ENCODE results near the gene KAZALD1. TPM values are rescaled to one million over a fixed set of nuclear protein-coding genes. Genes with fewer than 3 reads are reported as not detected.

Gene KAZALD1
- total and polyA plus RNA-seq, 10 of the 15 experiments (the other 5 are each of a cell fraction or from before 2014, with no cell fraction given) = 0.10 to 4.3 (median 1.9) TPM

- ChIA-PET CTCF (interaction anchor here (0.6 to 24.4 kb wide), 3 partner anchors 5 to 146 kb away, joined by 3 to 885 read pairs (median 885); partner anchors contain the start of gene KAZALD1), RAD21 (ENCODE audit: unreplicated experiment) (no interaction called here), POLR2A (no interaction called here), SMC1A (ENCODE audit: uncharacterized antibody, unreplicated experiment) (interaction anchor here (1.5 to 4.0 kb wide), 2 partner anchors 12 to 13 kb away, joined by 5 to 45 read pairs; no protein-coding TSS in a partner anchor)
- Histone ChIP-seq H3K4me1 (ENCODE audit: control insufficient read depth, insufficient read depth, low read length) (peaks cover 8% of the 10 kb centered on the region), H2AFZ (ENCODE audit: control insufficient read depth, low read depth, low read length) (no peak overlapping the region), H3K4me2 (ENCODE audit: control insufficient read depth, insufficient read depth) (no peak overlapping the region), H3K36me3 (ENCODE audit: control insufficient read depth in 2 of 2, insufficient read depth in 2 of 2, low read length in 1 of 2) (no peaks in the 10 kb centered on the region), H4K20me1 (ENCODE audit: control insufficient read depth, insufficient read depth) (no peaks in the 10 kb centered on the region), H3K79me2 (ENCODE audit: control insufficient read depth, insufficient read depth, low read length) (peaks cover 8% of the 10 kb centered on the region), H3K9me3 (replicated peaks; ENCODE audit: control insufficient read depth, insufficient read depth, low read length) (no peaks in the 10 kb centered on the region), H3K4me3 (no peak overlapping the region), H3K27me3 (replicated peaks in 1 of 2; ENCODE audit: control insufficient read depth in 2 of 2, insufficient read depth in 2 of 2, low read length in 1 of 2) (no peaks in the 10 kb centered on the region), H3K9ac (ENCODE audit: control insufficient read depth, insufficient read depth, low read length) (no peak overlapping the region), H3K27ac (ENCODE audit: control insufficient read depth, insufficient read depth) (no peak overlapping the region)
- intact Hi-C loops (cut with micrococcal nuclease; ENCODE audit: unreplicated experiment) (no loop called here), in situ Hi-C loops (cut with MboI) (no loop called here)
- TF ChIP-seq POU2F2 (IDR thresholded peaks at IDR 0.05; ENCODE audit: borderline replicate concordance, low read depth, low read length) = no peak
- TF ChIP-seq TARDBP (IDR thresholded peaks at IDR 0.05; ENCODE audit: borderline replicate concordance) = no peak
- no peak for TF ChIP-seq ESRRA (IDR thresholded peaks at IDR 0.05; ENCODE audit: low read length)
- TF ChIP-seq NFXL1 (IDR thresholded peaks at IDR 0.05; ENCODE audit: borderline replicate concordance) = no peak
- no peak for TF ChIP-seq YY1 (IDR thresholded peaks at IDR 0.05; ENCODE audit: low read depth, low read length)
- TF ChIP-seq KAT2A (conservative IDR thresholded peaks at IDR 0.05; ENCODE audit: control insufficient read depth, low read depth, low read length) = no peak
- TF ChIP-seq TCF7 (IDR thresholded peaks at IDR 0.05; ENCODE audit: borderline replicate concordance) = no peak
- 100% methylated on average over 1 of the region's 1 CpG for WGBS (ENCODE audit: insufficient coverage, insufficient replicate concordance, low lambda C conversion rate, missing lambda C conversion rate)
- no peak for DNase-seq (ENCODE audit: low read depth, low spot score)
- ATAC-seq = no peak
- no TSS peak for BruUV-seq (replicated peaks)
- FAIRE-seq = no peak
Measured at GRCh38 chr10:101054351-101054750, 7.4 kb upstream of the KAZALD1 start.

GRCh38 chr10:101054876-101055275, 6.9 kb upstream of the KAZALD1 start:
- Histone ChIP-seq H3K4me1 (ENCODE audit: control insufficient read depth, insufficient read depth, low read length) (peaks cover 12% of the 10 kb centered on the region), H3K9ac (ENCODE audit: control insufficient read depth, insufficient read depth, low read length) (no peak overlapping the region), H3K27me3 (replicated peaks in 1 of 2; ENCODE audit: control insufficient read depth in 2 of 2, insufficient read depth in 2 of 2, low read length in 1 of 2) (no peaks in the 10 kb centered on the region), H3K36me3 (ENCODE audit: control insufficient read depth in 2 of 2, insufficient read depth in 2 of 2, low read length in 1 of 2) (no peaks in the 10 kb centered on the region), H3K9me3 (replicated peaks; ENCODE audit: control insufficient read depth, insufficient read depth, low read length) (no peaks in the 10 kb centered on the region), H3K27ac (ENCODE audit: control insufficient read depth, insufficient read depth) (no peak overlapping the region), H3K4me3 (no peak overlapping the region), H4K20me1 (ENCODE audit: control insufficient read depth, insufficient read depth) (no peaks in the 10 kb centered on the region), H3K79me2 (ENCODE audit: control insufficient read depth, insufficient read depth, low read length) (peaks cover 13% of the 10 kb centered on the region), H2AFZ (ENCODE audit: control insufficient read depth, low read depth, low read length) (no peak overlapping the region), H3K4me2 (ENCODE audit: control insufficient read depth, insufficient read depth) (no peak overlapping the region)
- ChIA-PET SMC1A (ENCODE audit: uncharacterized antibody, unreplicated experiment) (interaction anchor here (1.9 to 4.0 kb wide), 2 partner anchors 12 to 88 kb away, joined by 4 to 45 read pairs; no protein-coding TSS in a partner anchor), RAD21 (ENCODE audit: unreplicated experiment) (interaction anchor here (1.4 to 2.3 kb wide), 3 partner anchors 12 to 14 kb away, joined by 7 to 17 read pairs (median 7); no protein-coding TSS in a partner anchor), CTCF (interaction anchor here (0.5 to 24.4 kb wide), 7 partner anchors 5 to 108 kb away, joined by 3 to 885 read pairs (median 3); partner anchors contain the start of genes KAZALD1, PDZD7 and SFXN3), POLR2A (no interaction called here)
- BruUV-seq (replicated peaks) = no TSS peak
- FAIRE-seq = no peak
- DNase-seq (ENCODE audit: low read depth, low spot score) = no peak
- intact Hi-C loops (cut with micrococcal nuclease; ENCODE audit: unreplicated experiment) = no loop called here
- WGBS (ENCODE audit: insufficient coverage, insufficient replicate concordance, low lambda C conversion rate, missing lambda C conversion rate) = 97% methylated on average over 5 of the region's 5 CpGs
- ATAC-seq = no peak
- in situ Hi-C loops (cut with MboI) = no loop called here
- TF ChIP-seq SP1 (IDR thresholded peaks at IDR 0.05; ENCODE audit: low read depth, low read length) (no peak), RCOR1 (conservative IDR thresholded peaks at IDR 0.05; ENCODE audit: low read depth, low read length) (no peak), RFX5 (IDR thresholded peaks at IDR 0.05; ENCODE audit: low read depth, low read length) (no peak), ZNF207 (IDR thresholded peaks at IDR 0.05; ENCODE audit: borderline replicate concordance) (no peak), CUX1 (IDR thresholded peaks at IDR 0.05; ENCODE audit: insufficient replicate concordance, low read depth, low read length) (no peak), STAT1 (conservative IDR thresholded peaks at IDR 0.05) (no peak), RUNX3 (IDR thresholded peaks at IDR 0.05; ENCODE audit: low read length) (no peak), MYC (IDR thresholded peaks at IDR 0.05; ENCODE audit: insufficient read depth, insufficient read length, insufficient replicate concordance, low read length, severe bottlenecking) (no peak)

Data from GM12878 (cell line).